Heart left ventricle (tissue), 13 donors: ENCODE results near the gene HOXC13.

Experiments used
- CTCF ChIP-seq, 12 donors: fragments of 200-600 bp; sonication (generic) in 4 of 12; IDR thresholded peaks; one replicate each; pipeline versions ENCODE4 v1.5.0 to v1.8.0; 2018 to 2022; ENCODE audit warnings: antibody characterized with exemption in 12 of 12, mild to moderate bottlenecking in 5 of 12
- POLR2A ChIP-seq, 2 donors: fragments of 450-650 bp; IDR thresholded peaks; one replicate each; pipeline ENCODE4 v1.6.1; 2017; ENCODE audit warnings: antibody characterized with exemption in 2 of 2, mild to moderate bottlenecking in 2 of 2, moderate library complexity in 2 of 2
- donor health status: ischemic (EF 13 %, LVEDD 7.1; RV severe dilation, severe dysfunction).
- donor health status: DM: no; HTN: yes; CAD: no.
- donor health status: DM: no; HTN: no; CAD: no.
- donor health status: ischemic (EF 25% LVEDD 6.9; RV normal size, moderate dysfunction).
- donor health status: ischemic (EF 25% LVEDD 5.7; RV mildly dilated, moderate dysfunction).
- donor health status: ischemic (EF 35%, LVEDD 5.7; RV mildly dilated, moderate dysfunction).
- donor health status: nonischemic (EF 11% LVEDD 7.7; RV severe dilation, severe dysfunction).
- donor health status: DM: yes; HTN: yes; CAD: no.
- donor health status: PGD.
- donor health status: ischemic (EF 29% LVEDD 5.4; RV normal size, mild dysfunction).
- donor health status: nonischemic (EF 23%, LVEDD 6.1; RV moderate dilation, normal function).

- no peak for TF ChIP-seq CTCF (IDR thresholded peaks at IDR 0.05)
- no peak for TF ChIP-seq POLR2A (IDR thresholded peaks at IDR 0.05)
These were observed 1.9 kb downstream of the HOXC13 start for GRCh38 chr12:53940443-53941014.
